ENCODE data around the gene KANTR.

KANTR gene

DNA sequence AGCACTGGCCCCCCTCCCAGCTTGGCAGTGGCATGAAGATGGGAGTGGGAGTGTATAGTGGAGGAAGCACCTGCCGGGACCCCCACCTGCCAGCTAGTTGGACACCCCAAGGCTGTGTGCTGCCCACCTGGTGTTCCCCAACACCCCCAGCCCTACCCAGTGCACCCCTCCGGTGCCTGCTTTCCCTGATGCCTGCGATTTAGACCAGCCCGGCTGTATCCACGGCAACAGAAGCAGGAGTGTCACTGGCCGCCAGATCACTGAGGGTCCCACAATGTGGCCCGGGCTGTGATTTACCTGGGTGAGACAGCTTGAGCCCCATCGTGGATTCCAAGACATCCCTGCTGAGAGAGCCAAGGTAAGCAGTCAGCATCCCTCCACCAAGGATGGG is 44.8 kb upstream of the KANTR start:
- no peak for TF ChIP-seq NFIC (IDR thresholded peaks at IDR 0.05)
- TF ChIP-seq, protein P1, sequence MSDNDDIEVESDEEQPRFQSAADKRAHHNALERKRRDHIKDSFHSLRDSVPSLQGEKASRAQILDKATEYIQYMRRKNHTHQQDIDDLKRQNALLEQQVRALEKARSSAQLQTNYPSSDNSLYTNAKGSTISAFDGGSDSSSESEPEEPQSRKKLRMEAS (IDR thresholded peaks at IDR 0.05), result no peak
- no peak for TF ChIP-seq EGR1 (IDR thresholded peaks at IDR 0.05)
- TF ChIP-seq CEBPB (IDR thresholded peaks at IDR 0.05), result no peak
- no peak for TF ChIP-seq RAD21 (IDR thresholded peaks at IDR 0.05; ENCODE audit: low read depth)
- TF ChIP-seq TEAD4 (IDR thresholded peaks at IDR 0.05), result no peak
- TF ChIP-seq FOXM1 (IDR thresholded peaks at IDR 0.05; ENCODE audit: borderline replicate concordance, low read depth), result no peak

- TF ChIP-seq TEAD4 (IDR thresholded peaks at IDR 0.05) (no peak), REST (IDR thresholded peaks at IDR 0.05; ENCODE audit: low read depth) (no peak), TCF12 (IDR thresholded peaks at IDR 0.05; ENCODE audit: low read depth) (no peak), EP300 (IDR thresholded peaks at IDR 0.05; ENCODE audit: borderline replicate concordance) (no peak), EGR1 (IDR thresholded peaks at IDR 0.05) (no peak), FOXM1 (IDR thresholded peaks at IDR 0.05; ENCODE audit: borderline replicate concordance, low read depth) (no peak), TAF1 (IDR thresholded peaks at IDR 0.05; ENCODE audit: low read depth) (no peak)
- TF ChIP-seq, protein P1 (IDR thresholded peaks at IDR 0.05), result no peak
- TF ChIP-seq, protein P2, sequence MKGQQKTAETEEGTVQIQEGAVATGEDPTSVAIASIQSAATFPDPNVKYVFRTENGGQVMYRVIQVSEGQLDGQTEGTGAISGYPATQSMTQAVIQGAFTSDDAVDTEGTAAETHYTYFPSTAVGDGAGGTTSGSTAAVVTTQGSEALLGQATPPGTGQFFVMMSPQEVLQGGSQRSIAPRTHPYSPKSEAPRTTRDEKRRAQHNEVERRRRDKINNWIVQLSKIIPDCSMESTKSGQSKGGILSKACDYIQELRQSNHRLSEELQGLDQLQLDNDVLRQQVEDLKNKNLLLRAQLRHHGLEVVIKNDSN (IDR thresholded peaks at IDR 0.05), result no peak
Measured at GRCh38 chrX:53050841-53051240, 43.1 kb upstream of the KANTR start.

DNA sequence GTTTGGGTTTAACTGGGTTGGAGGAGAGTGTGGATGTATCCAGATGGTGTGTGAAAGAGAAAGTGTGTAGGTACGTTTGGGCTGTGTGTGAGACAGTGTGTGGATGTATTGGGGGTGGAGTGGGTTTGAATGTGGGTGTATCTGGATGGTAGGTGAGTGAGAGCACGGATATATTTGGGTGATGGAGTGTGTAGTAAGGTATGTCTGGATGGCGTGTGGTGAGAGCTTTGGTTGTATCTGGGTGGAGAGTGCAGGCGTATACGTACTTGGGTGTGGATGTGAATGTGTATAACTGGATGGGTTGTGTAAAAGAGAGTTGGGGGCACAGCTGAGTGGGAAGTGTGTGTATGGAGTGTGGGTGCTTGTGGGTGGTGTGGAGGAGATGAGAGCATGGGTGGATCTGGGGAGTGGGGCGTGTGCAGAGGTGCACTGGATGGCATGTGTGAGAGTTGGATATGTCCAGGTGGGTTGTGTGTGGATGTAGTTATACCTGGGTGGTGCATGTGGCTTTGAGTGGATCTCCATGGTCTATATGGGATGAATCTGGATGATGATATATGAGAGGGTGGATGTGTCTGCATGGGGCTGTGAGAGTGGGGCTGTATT is 38.6 kb upstream of the KANTR start:
- no peak for TF ChIP-seq TEAD4 (IDR thresholded peaks at IDR 0.05)
- no peak for TF ChIP-seq ZBTB7A (IDR thresholded peaks at IDR 0.05; ENCODE audit: low read depth)
- TF ChIP-seq, protein P2 (IDR thresholded peaks at IDR 0.05), result no peak
- no peak for TF ChIP-seq YY1 (IDR thresholded peaks at IDR 0.05; ENCODE audit: low read depth)
- TF ChIP-seq EGR1 (IDR thresholded peaks at IDR 0.05), result no peak
- no peak for TF ChIP-seq CREB1 (IDR thresholded peaks at IDR 0.05; ENCODE audit: low read depth)
- TF ChIP-seq CEBPB (IDR thresholded peaks at IDR 0.05), result no peak
- no peak for TF ChIP-seq TCF12 (IDR thresholded peaks at IDR 0.05; ENCODE audit: low read depth)
- TF ChIP-seq RAD21 (IDR thresholded peaks at IDR 0.05; ENCODE audit: low read depth), result no peak
- no peak for TF ChIP-seq EP300 (IDR thresholded peaks at IDR 0.05; ENCODE audit: borderline replicate concordance)
- no peak for TF ChIP-seq REST (IDR thresholded peaks at IDR 0.05; ENCODE audit: low read depth)
- no peak for TF ChIP-seq NFIC (IDR thresholded peaks at IDR 0.05)
- TF ChIP-seq, protein P1 (IDR thresholded peaks at IDR 0.05), result no peak
- no peak for TF ChIP-seq TAF1 (IDR thresholded peaks at IDR 0.05; ENCODE audit: low read depth)
- no peak for TF ChIP-seq FOXM1 (IDR thresholded peaks at IDR 0.05; ENCODE audit: borderline replicate concordance, low read depth)

GRCh38 chrX:53056292-53056691 is 37.6 kb upstream of the KANTR start:
- TF ChIP-seq ZBTB7A (IDR thresholded peaks at IDR 0.05; ENCODE audit: low read depth), result no peak
- no peak for TF ChIP-seq CREB1 (IDR thresholded peaks at IDR 0.05; ENCODE audit: low read depth)
- no peak for TF ChIP-seq TCF12 (IDR thresholded peaks at IDR 0.05; ENCODE audit: low read depth)
- TF ChIP-seq CEBPB (IDR thresholded peaks at IDR 0.05), result no peak
- TF ChIP-seq EGR1 (IDR thresholded peaks at IDR 0.05), result no peak
- TF ChIP-seq TAF1 (IDR thresholded peaks at IDR 0.05; ENCODE audit: low read depth), result no peak
- no peak for TF ChIP-seq FOXM1 (IDR thresholded peaks at IDR 0.05; ENCODE audit: borderline replicate concordance, low read depth)
- TF ChIP-seq, protein P1 (IDR thresholded peaks at IDR 0.05), result no peak
- no peak for TF ChIP-seq TEAD4 (IDR thresholded peaks at IDR 0.05)
- no peak for TF ChIP-seq REST (IDR thresholded peaks at IDR 0.05; ENCODE audit: low read depth)
- TF ChIP-seq NFIC (IDR thresholded peaks at IDR 0.05), result no peak
- TF ChIP-seq EP300 (IDR thresholded peaks at IDR 0.05; ENCODE audit: borderline replicate concordance), result no peak
- no peak for TF ChIP-seq YY1 (IDR thresholded peaks at IDR 0.05; ENCODE audit: low read depth)
- TF ChIP-seq RAD21 (IDR thresholded peaks at IDR 0.05; ENCODE audit: low read depth), result no peak
- TF ChIP-seq, protein P2 (IDR thresholded peaks at IDR 0.05), result no peak

All from Ishikawa (cell line).